HG03342 (cell line): ENCODE results near the gene CCN2.
"Not testable (repeated sequence)": the region's sequence is repeated elsewhere in the genome, so short reads cannot be mapped to it uniquely, and the experiment has no call there.

Source experiments
- ATAC-seq: cut with Tn5 transposase; IDR thresholded peaks from one replicate; pipeline ENCODE4 v1.9.1; 2021; ENCODE audit warnings: mild to moderate bottlenecking, moderate library complexity; ENCODE audit not compliant: unreplicated experiment

The CCN2 gene

GRCh38 chr6:131946404-131946991, 4.7 kb downstream of the CCN2 start:
- no peak for ATAC-seq

- no peak for ATAC-seq
These were observed 5.2 kb downstream of the CCN2 start for GRCh38 chr6:131945971-131946370.

GRCh38 chr6:131937703-131938631, 13.2 kb downstream of the CCN2 start:
- no peak for ATAC-seq

GRCh38 chr6:131937226-131937625, 13.9 kb downstream of the CCN2 start:
- no peak for ATAC-seq

- ATAC-seq = no peak
These were observed 15.0 kb downstream of the CCN2 start for GRCh38 chr6:131936156-131936555.

- ATAC-seq = no peak
These were observed 20.0 kb downstream of the CCN2 start for GRCh38 chr6:131931063-131931750.

GRCh38 chr6:131929976-131930375, 21.2 kb downstream of the CCN2 start:
- no peak for ATAC-seq

- no peak for ATAC-seq
These were observed 21.9 kb downstream of the CCN2 start for GRCh38 chr6:131929264-131929663.

GRCh38 chr6:131924881-131925474, 26.2 kb downstream of the CCN2 start:
- no peak for ATAC-seq

GRCh38 chr6:131923356-131923755, 27.8 kb downstream of the CCN2 start:
- ATAC-seq = peak; percentile 66

GRCh38 chr6:131920656-131921055, 30.5 kb downstream of the CCN2 start:
- no peak for ATAC-seq

GRCh38 chr6:131918650-131919355, 32.4 kb downstream of the CCN2 start:
- no peak for ATAC-seq

- ATAC-seq = no peak
These were observed 33.2 kb downstream of the CCN2 start for GRCh38 chr6:131917763-131918649.

GRCh38 chr6:131917318-131917717, 33.9 kb downstream of the CCN2 start:
- no peak for ATAC-seq

- no peak for ATAC-seq
These were observed 34.3 kb downstream of the CCN2 start for GRCh38 chr6:131916847-131917246.

- ATAC-seq = not testable (repeated sequence)
These were observed 34.9 kb downstream of the CCN2 start for GRCh38 chr6:131916091-131916796.

GRCh38 chr6:131914967-131915751, 36.0 kb downstream of the CCN2 start:
- peak; percentile 80 for ATAC-seq

GRCh38 chr6:131914234-131914633, 36.9 kb downstream of the CCN2 start:
- ATAC-seq = no peak
